ENCODE results near the gene MYRF. TPM values are rescaled to one million over a fixed set of nuclear protein-coding genes. Genes with fewer than 3 reads are reported as not detected.

MYRF gene
- total and polyA plus RNA-seq, 9 of the 15 experiments (the other 6 are each of a cell fraction or from before 2014, with no cell fraction given), result 2.3 to 25.8 (median 7.1) TPM

DNA sequence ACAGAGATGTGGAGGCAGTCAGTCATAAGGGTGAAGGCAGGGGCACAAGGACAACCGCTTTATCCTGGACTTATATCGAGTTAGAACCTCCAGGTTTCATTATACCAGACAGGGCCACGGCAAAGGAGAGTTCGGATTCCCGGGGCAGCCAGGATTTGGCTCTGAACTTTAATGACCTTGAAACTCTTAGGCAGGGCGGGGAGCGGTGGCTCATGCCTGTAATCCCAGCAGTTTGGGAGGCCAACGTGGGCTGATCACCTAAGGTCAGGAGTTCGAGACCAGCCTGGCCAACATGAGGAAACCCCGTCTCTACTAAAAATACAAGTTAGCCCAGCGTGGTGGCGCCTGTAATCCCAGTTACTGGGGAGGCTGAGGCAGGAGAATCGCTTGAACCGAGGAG lies 1.1 kb upstream of the MYRF start (continued):
- no peak for TF ChIP-seq DDX20 (tag; IDR thresholded peaks at IDR 0.05; ENCODE audit: low read depth)
- TF ChIP-seq ZNF830 (CRISPR knock-in tag; IDR thresholded peaks at IDR 0.05), result no peak
- no peak for TF ChIP-seq BCOR (IDR thresholded peaks at IDR 0.05)
- TF ChIP-seq, protein P1, sequence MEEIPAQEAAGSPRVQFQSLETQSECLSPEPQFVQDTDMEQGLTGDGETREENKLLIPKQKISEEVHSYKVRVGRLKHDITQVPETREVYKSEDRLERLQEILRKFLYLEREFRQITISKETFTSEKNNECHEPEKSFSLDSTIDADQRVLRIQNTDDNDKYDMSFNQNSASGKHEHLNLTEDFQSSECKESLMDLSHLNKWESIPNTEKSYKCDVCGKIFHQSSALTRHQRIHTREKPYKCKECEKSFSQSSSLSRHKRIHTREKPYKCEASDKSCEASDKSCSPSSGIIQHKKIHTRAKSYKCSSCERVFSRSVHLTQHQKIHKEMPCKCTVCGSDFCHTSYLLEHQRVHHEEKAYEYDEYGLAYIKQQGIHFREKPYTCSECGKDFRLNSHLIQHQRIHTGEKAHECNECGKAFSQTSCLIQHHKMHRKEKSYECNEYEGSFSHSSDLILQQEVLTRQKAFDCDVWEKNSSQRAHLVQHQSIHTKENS (CRISPR knock-in tag; IDR thresholded peaks at IDR 0.05), result no peak
- TF ChIP-seq SP2 (IDR thresholded peaks at IDR 0.05; ENCODE audit: extremely low read depth, low read depth, low read length, poor library complexity, severe bottlenecking), result no peak

DNA sequence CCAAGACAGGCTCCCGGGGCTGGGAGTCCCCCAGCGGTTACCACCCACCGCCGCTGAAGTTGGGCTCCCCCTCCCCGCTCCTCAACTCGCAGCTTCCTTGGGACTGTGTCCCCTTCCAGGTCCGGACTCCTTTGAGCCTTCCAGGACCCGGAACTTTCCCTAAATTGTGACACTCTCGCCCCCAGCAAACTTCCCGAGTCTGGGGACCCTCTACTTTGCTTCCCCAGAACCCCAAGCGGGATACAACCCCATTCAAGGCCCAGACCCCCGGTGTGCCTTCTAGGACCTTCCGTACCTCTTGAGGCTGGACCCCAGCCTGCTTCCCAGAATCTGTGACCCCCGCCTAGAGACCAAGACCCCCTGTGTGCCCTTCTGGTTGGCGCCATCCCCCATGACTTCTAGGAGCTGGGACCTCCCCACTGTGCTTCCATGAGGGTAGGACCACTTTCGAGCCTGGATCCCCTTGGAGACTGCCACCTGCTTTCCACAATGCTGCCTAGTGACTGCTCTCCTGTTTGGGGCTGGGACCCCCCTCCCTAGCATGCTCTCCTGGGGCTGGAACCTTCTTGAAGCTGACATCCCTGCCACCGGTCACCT lies 587 bp downstream of the MYRF start:
- no peaks in the 10 kb centered on the region for H3K27me3 ChIP-seq (ENCODE audit: control insufficient read depth in 2 of 2, insufficient read depth in 2 of 2, low read length in 2 of 2)
- BruUV-seq (replicated peaks), result TSS peak; percentile 39
- DNase-seq (ENCODE audit: extremely low read depth in 1 of 4, low spot score in 3 of 4) (peak in 2 of 4 experiments; percentile 55 to 57), ATAC-seq (no peak), FAIRE-seq (no peak)
- in situ Hi-C loops (cut with MboI) (no loop called here), intact Hi-C loops (cut with micrococcal nuclease) (no loop called here)
- WGBS (ENCODE audit: insufficient coverage, low coverage, missing lambda C conversion rate), result 17% methylated on average over 17 of the region's 17 CpGs
- no peaks in the 10 kb centered on the region for H3K9me1 ChIP-seq (ENCODE audit: control insufficient read depth, insufficient read depth, low read length)
- H3K36me3 ChIP-seq (ENCODE audit: control insufficient read depth, insufficient read depth, low read length), result no peaks in the 10 kb centered on the region
- peak overlapping the region; percentile 80 for H2AFZ ChIP-seq (ENCODE audit: low read depth, low read length)
- H3K9ac ChIP-seq (ENCODE audit: insufficient read depth in 1 of 2, low read depth in 2 of 2, low read length in 2 of 2), result peak overlapping the region; percentile 72 to 96
- ChIA-PET POLR2A (interaction anchor here (0.6 kb wide), 1 partner anchor 39 kb away, joined by 3 read pairs; the partner anchor contains the start of gene TMEM258), CTCF (ENCODE audit: low intra/inter-chr PET ratio) (interaction anchor here (0.6 to 1.0 kb wide), 2 partner anchors 24 to 888 kb away, joined by 3 read pairs; no protein-coding TSS in a partner anchor)
- H3K27ac ChIP-seq (ENCODE audit: extremely low read depth, low read depth, low read length), result peak overlapping the region; percentile 63
- peaks cover 77 to 92% of the 10 kb centered on the region in 2 experiments for H3K4me1 ChIP-seq (replicated peaks in 1 of 2; ENCODE audit: control insufficient read depth in 2 of 2, insufficient read depth in 2 of 2, low read length in 2 of 2)
- no peaks in the 10 kb centered on the region for H4K20me1 ChIP-seq (replicated peaks; ENCODE audit: control insufficient read depth, insufficient read depth, low read length)
- H3K79me2 ChIP-seq (ENCODE audit: control insufficient read depth, insufficient read depth, low read length), result peaks cover 49% of the 10 kb centered on the region
- peak overlapping the region; percentile 56 for H3K4me3 ChIP-seq
- H3K4me2 ChIP-seq (ENCODE audit: insufficient read depth, low read length), result peak overlapping the region; percentile 81
- H3K9me3 ChIP-seq (replicated peaks; ENCODE audit: control insufficient read depth, insufficient read depth, low read depth, low read length), result no peaks in the 10 kb centered on the region
- TF ChIP-seq CEBPG (CRISPR knock-in tag; IDR thresholded peaks at IDR 0.05) (no peak), CEBPG (tag; conservative IDR thresholded peaks at IDR 0.05 in 1 of 2, IDR thresholded peaks at IDR 0.05 in 1 of 2) (no peak), TEAD4 (IDR thresholded peaks at IDR 0.05; ENCODE audit: low read length) (no peak), TEAD4 (CRISPR knock-in tag; IDR thresholded peaks at IDR 0.05; ENCODE audit: borderline replicate concordance) (0 out of 2 replicates have a peak, but pooled peaks have one; percentile 30), ZSCAN29 (IDR thresholded peaks at IDR 0.05) (no peak), ZNF780A (CRISPR knock-in tag; IDR thresholded peaks at IDR 0.05) (no peak), NCOA1 (IDR thresholded peaks at IDR 0.05; ENCODE audit: low read depth) (no peak), ZNF232 (CRISPR knock-in tag; IDR thresholded peaks at IDR 0.05) (no peak), RBFOX2 (IDR thresholded peaks at IDR 0.05; ENCODE audit: low read depth, low read length) (peak; percentile 51; the same call in 1 of the 2 replicates), ZFX (CRISPR knock-in tag; IDR thresholded peaks at IDR 0.05) (peak; percentile 18; the same call in 1 of the 2 replicates), SIX5 (IDR thresholded peaks at IDR 0.05; ENCODE audit: borderline replicate concordance in 1 of 2, insufficient read depth in 1 of 2, low read depth in 1 of 2, low read length in 2 of 2) (no peak), ELF4 (CRISPR knock-in tag; IDR thresholded peaks at IDR 0.05) (no peak), PHF8 (IDR thresholded peaks at IDR 0.05; ENCODE audit: borderline replicate concordance, low read length) (peak; percentile 6; the same call in 1 of the 2 replicates)
- TF ChIP-seq, protein P2, sequence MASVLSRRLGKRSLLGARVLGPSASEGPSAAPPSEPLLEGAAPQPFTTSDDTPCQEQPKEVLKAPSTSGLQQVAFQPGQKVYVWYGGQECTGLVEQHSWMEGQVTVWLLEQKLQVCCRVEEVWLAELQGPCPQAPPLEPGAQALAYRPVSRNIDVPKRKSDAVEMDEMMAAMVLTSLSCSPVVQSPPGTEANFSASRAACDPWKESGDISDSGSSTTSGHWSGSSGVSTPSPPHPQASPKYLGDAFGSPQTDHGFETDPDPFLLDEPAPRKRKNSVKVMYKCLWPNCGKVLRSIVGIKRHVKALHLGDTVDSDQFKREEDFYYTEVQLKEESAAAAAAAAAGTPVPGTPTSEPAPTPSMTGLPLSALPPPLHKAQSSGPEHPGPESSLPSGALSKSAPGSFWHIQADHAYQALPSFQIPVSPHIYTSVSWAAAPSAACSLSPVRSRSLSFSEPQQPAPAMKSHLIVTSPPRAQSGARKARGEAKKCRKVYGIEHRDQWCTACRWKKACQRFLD (CRISPR knock-in tag; IDR thresholded peaks at IDR 0.05), result no peak

All from K562 (cell line).